Loucy (cell line): Measurements from ENCODE around the gene RHOJ.

Source experiments
- EZH2phosphoT487 ChIP-seq: fragments of 200-600 bp; IDR thresholded peaks from 2 replicates; pipeline ENCODE4 v1.6.1; 2018; ENCODE audit warnings: antibody characterized with exemption, mild to moderate bottlenecking, moderate library complexity, borderline replicate concordance
- TF ChIP-seq, protein P1 (sequence below): fragments of 200-600 bp; sonication (generic); conservative IDR thresholded peaks from 2 replicates; pipeline ENCODE4 v1.5.1; 2014; ENCODE audit warnings: mild to moderate bottlenecking, antibody characterized with exemption, low read length

DNA sequence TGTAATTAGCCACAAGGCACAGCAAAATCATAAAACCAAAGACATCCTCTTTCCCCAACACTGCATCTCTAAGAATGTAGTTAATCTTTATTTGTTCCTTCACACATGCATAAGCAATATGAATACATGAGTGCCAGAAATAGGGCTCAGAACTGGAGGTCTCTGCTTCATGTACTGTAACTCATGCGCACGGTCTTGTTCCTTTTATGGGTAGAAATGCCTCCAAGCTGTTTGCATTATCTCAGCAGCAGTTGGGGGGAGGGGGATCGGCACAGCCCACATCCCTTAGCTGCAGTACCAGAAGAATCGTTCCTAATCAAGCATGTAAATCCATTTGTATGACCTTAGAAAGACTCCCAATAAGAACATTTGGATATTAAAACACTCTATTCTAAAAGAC lies 20.0 kb downstream of the RHOJ start:
- TF ChIP-seq EZH2phosphoT487 = no peak
- TF ChIP-seq, protein P1, sequence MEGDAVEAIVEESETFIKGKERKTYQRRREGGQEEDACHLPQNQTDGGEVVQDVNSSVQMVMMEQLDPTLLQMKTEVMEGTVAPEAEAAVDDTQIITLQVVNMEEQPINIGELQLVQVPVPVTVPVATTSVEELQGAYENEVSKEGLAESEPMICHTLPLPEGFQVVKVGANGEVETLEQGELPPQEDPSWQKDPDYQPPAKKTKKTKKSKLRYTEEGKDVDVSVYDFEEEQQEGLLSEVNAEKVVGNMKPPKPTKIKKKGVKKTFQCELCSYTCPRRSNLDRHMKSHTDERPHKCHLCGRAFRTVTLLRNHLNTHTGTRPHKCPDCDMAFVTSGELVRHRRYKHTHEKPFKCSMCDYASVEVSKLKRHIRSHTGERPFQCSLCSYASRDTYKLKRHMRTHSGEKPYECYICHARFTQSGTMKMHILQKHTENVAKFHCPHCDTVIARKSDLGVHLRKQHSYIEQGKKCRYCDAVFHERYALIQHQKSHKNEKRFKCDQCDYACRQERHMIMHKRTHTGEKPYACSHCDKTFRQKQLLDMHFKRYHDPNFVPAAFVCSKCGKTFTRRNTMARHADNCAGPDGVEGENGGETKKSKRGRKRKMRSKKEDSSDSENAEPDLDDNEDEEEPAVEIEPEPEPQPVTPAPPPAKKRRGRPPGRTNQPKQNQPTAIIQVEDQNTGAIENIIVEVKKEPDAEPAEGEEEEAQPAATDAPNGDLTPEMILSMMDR = no peak
